H9 (cell line): ENCODE results near the gene NR3C2. TPM values are rescaled to one million over a fixed set of nuclear protein-coding genes. Genes with fewer than 3 reads are reported as not detected.

Experiments
- DNase-seq: peaks from one replicate; pipeline ENCODE4 v3.0.0-alpha.2; 2017
- H2AFZ ChIP-seq: one replicate; pipeline ENCODE4 v1.6.1; 2013; ENCODE audit warnings: mild to moderate bottlenecking, low read length, control low read depth, moderate library complexity
- H2AK5ac ChIP-seq: 2 replicates; pipeline ENCODE4 v1.6.1; 2013; ENCODE audit warnings: low read length, control low read depth, mixed read lengths; ENCODE audit not compliant: insufficient read length
- H2BK120ac ChIP-seq: one replicate; pipeline ENCODE4 v1.6.1; 2013; ENCODE audit warnings: low read depth, mild to moderate bottlenecking, low read length, control low read depth, inconsistent platforms; ENCODE audit not compliant: poor library complexity, severe bottlenecking
- H2BK12ac ChIP-seq: 2 replicates; pipeline ENCODE4 v1.6.1; 2013; ENCODE audit warnings: low read length, control low read depth, mixed read lengths, low read depth; ENCODE audit not compliant: insufficient read length
- H2BK15ac ChIP-seq: 2 replicates; pipeline ENCODE4 v1.6.1; 2013; ENCODE audit warnings: low read depth, low read length, control low read depth
- H2BK20ac ChIP-seq: one replicate; pipeline ENCODE4 v1.6.1; 2013; ENCODE audit warnings: low read depth, mild to moderate bottlenecking, low read length, control low read depth, inconsistent platforms; ENCODE audit not compliant: poor library complexity, severe bottlenecking
- H2BK5ac ChIP-seq: 2 replicates; pipeline ENCODE4 v1.6.1; 2013; ENCODE audit warnings: low read length, control low read depth, mixed read lengths; ENCODE audit not compliant: insufficient read length
- H3K14ac ChIP-seq: 2 replicates; pipeline ENCODE4 v1.6.1; 2013; ENCODE audit warnings: low read length, control low read depth; ENCODE audit not compliant: insufficient read depth
- H3K18ac ChIP-seq: 2 replicates; pipeline ENCODE4 v1.6.1; 2013; ENCODE audit warnings: low read depth, mild to moderate bottlenecking, mixed read lengths, low read length, control low read depth; ENCODE audit not compliant: insufficient read length
- H3K23ac ChIP-seq: 2 replicates; pipeline ENCODE4 v1.6.1; 2013; ENCODE audit warnings: low read length, control low read depth, mixed read lengths, low read depth; ENCODE audit not compliant: insufficient read length
- H3K23me2 ChIP-seq: 2 replicates; pipeline ENCODE4 v1.6.1; 2013; ENCODE audit warnings: low read depth, mild to moderate bottlenecking, mixed read lengths, low read length, control low read depth; ENCODE audit not compliant: insufficient read length, poor library complexity, severe bottlenecking
- H3K27ac ChIP-seq: 2 replicates; pipeline ENCODE4 v1.5.1; 2013; ENCODE audit warnings: low read length, control low read depth, mixed read lengths, low read depth; ENCODE audit not compliant: insufficient read length
- H3K27me3 ChIP-seq: 2 replicates; pipeline ENCODE4 v1.6.1; 2013; ENCODE audit warnings: low read length, control low read depth, inconsistent platforms; ENCODE audit not compliant: insufficient read depth
- H3K4ac ChIP-seq: 2 replicates; pipeline ENCODE4 v1.6.1; 2013; ENCODE audit warnings: low read depth, mild to moderate bottlenecking, control low read depth, inconsistent platforms, low read length, moderate library complexity
- H3K4me1 ChIP-seq: 2 replicates; pipeline ENCODE4 v1.6.1; 2013; ENCODE audit warnings: low read length, control low read depth, inconsistent platforms; ENCODE audit not compliant: insufficient read depth
- H3K4me2 ChIP-seq: 2 replicates; pipeline ENCODE4 v1.6.1; 2013; ENCODE audit warnings: low read length, control low read depth, mixed read lengths; ENCODE audit not compliant: insufficient read length, insufficient read depth
- H3K56ac ChIP-seq: 2 replicates; pipeline ENCODE4 v1.6.1; 2013; ENCODE audit warnings: low read depth, mild to moderate bottlenecking, mixed read lengths, low read length, control low read depth; ENCODE audit not compliant: insufficient read length
- H3K79me1 ChIP-seq: 2 replicates; pipeline ENCODE4 v1.6.1; 2013; ENCODE audit warnings: low read depth, mild to moderate bottlenecking, moderate library complexity, low read length, control low read depth, inconsistent platforms; ENCODE audit not compliant: insufficient read depth, poor library complexity, severe bottlenecking
- H3K79me2 ChIP-seq: 2 replicates; pipeline ENCODE4 v1.6.1; 2013; ENCODE audit warnings: low read length, control low read depth, inconsistent platforms; ENCODE audit not compliant: insufficient read depth
- H3K9ac ChIP-seq: 2 replicates; pipeline ENCODE4 v1.6.1; 2013; ENCODE audit warnings: low read length, control low read depth, mixed read lengths; ENCODE audit not compliant: insufficient read length; ENCODE audit errors: extremely low read depth
- H3K9me3 ChIP-seq: one replicate; pipeline ENCODE4 v1.6.1; 2013; ENCODE audit warnings: low read depth, low read length, inconsistent platforms; ENCODE audit not compliant: control insufficient read depth
- H3T11ph ChIP-seq: one replicate; pipeline ENCODE4 v1.6.1; 2013; ENCODE audit warnings: mild to moderate bottlenecking, low read length, control low read depth, inconsistent platforms
- H4K20me1 ChIP-seq: one replicate; pipeline ENCODE4 v1.6.1; 2013; ENCODE audit not compliant: control insufficient read depth, insufficient read length, insufficient read depth
- H4K5ac ChIP-seq: 2 replicates; pipeline ENCODE4 v1.6.1; 2013; ENCODE audit warnings: low read depth, mild to moderate bottlenecking, mixed read lengths, low read length, control low read depth; ENCODE audit not compliant: insufficient read length
- H4K8ac ChIP-seq: replicated peaks from 2 replicates; pipeline ENCODE4 v1.6.1; 2013; ENCODE audit warnings: low read length, control low read depth, mixed read lengths, low read depth; ENCODE audit not compliant: insufficient read length
- H4K91ac ChIP-seq: 2 replicates; pipeline ENCODE4 v1.6.1; 2013; ENCODE audit warnings: low read depth, mild to moderate bottlenecking, moderate library complexity, mixed read lengths, low read length, control low read depth; ENCODE audit not compliant: insufficient read length
- H3K27ac Mint-ChIP-seq, 3 experiments: 2 replicates in 2 of 3; 3 replicates in 1 of 3; pipeline ENCODE4 v1.8.0; 2020 to 2021; ENCODE audit warnings: mixed read lengths in 3 of 3, mild to moderate bottlenecking in 1 of 3, moderate library complexity in 1 of 3
- H3K27me3 Mint-ChIP-seq: 2 replicates; pipeline ENCODE4 v1.8.0; 2021; ENCODE audit warnings: low read depth, mild to moderate bottlenecking, moderate library complexity, mixed read lengths
- H3K36me3 Mint-ChIP-seq, 3 experiments: 2 replicates in 2 of 3; 3 replicates in 1 of 3; pipeline ENCODE4 v1.8.0; 2020 to 2021; ENCODE audit warnings: low read depth in 3 of 3, mixed read lengths in 3 of 3; ENCODE audit not compliant: insufficient read depth in 1 of 3
- H3K4me1 Mint-ChIP-seq, 2 experiments: 2 replicates each; pipeline ENCODE4 v1.8.0; 2020; ENCODE audit warnings: mixed read lengths in 2 of 2
- H3K4me3 Mint-ChIP-seq, 2 experiments: 2 replicates in 1 of 2; 3 replicates in 1 of 2; pipeline ENCODE4 v1.8.0; 2020 to 2021; ENCODE audit warnings: mild to moderate bottlenecking in 2 of 2, mixed read lengths in 2 of 2, moderate library complexity in 1 of 2
- H3K9me3 Mint-ChIP-seq, 2 experiments: 2 replicates in 1 of 2; 3 replicates in 1 of 2; pipeline ENCODE4 v1.8.0; 2020; ENCODE audit warnings: mild to moderate bottlenecking in 2 of 2, mixed read lengths in 2 of 2, moderate library complexity in 1 of 2
- WGBS: extraction: QIAGEN DNeasy Blood & Tissue Kit; methylation state at CpG from one replicate; pipeline ENCODE4 v1.1.7; 2013; ENCODE audit warnings: missing lambda C conversion rate, low lambda C conversion rate, mixed read lengths; ENCODE audit not compliant: insufficient read length; ENCODE audit errors: extremely low coverage; 5-methylcytosine and 5-hydroxymethylcytosine counted together
- total RNA-seq: library from RNA; stranded (reverse); gene quantifications from 2 replicates; pipeline ENCODE4 v1.2.1, GENCODE V29; 2021
- TF ChIP-seq, protein P1 (sequence below): fragments of 200-600 bp; sonication (generic); conservative IDR thresholded peaks from 3 replicates; pipeline ENCODE4 v1.8.0; 2021; ENCODE audit warnings: antibody characterized with exemption, mild to moderate bottlenecking

Gene NR3C2
- total RNA-seq, 1 experiment from 2014 or later: 1.4 TPM

DNA sequence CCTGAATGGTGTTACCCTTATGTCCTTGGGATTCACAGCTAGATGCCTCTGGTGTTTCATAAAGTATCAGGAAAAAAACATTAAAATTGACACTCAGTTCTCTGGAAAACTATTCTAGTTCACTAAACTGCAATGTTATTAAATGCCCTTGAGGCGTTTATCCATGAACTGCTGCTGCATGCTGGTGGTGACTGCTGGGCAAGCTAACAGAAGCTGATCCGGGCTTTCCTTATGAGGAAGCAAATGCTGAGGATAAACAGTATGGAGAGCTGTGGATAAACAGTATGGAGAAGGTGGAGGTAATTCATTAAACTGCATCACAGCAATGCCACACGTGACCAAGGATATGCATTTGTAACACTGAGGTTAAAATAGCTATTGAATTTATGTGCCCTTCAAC is 227.0 kb downstream of the NR3C2 start:
- H3K9me3 ChIP-seq: no peaks in the 10 kb centered on the region
- no peak overlapping the region for H3K4me2 ChIP-seq
- Mint-ChIP-seq H3K4me3 (no peak overlapping the region), H3K27me3 (no peaks in the 10 kb centered on the region), H3K4me1 (no peaks in the 10 kb centered on the region), H3K9me3 (no peaks in the 10 kb centered on the region), H3K27ac (no peak overlapping the region), H3K36me3 (no peaks in the 10 kb centered on the region)
- no peak overlapping the region for H3K18ac ChIP-seq
- TF ChIP-seq, protein P1, sequence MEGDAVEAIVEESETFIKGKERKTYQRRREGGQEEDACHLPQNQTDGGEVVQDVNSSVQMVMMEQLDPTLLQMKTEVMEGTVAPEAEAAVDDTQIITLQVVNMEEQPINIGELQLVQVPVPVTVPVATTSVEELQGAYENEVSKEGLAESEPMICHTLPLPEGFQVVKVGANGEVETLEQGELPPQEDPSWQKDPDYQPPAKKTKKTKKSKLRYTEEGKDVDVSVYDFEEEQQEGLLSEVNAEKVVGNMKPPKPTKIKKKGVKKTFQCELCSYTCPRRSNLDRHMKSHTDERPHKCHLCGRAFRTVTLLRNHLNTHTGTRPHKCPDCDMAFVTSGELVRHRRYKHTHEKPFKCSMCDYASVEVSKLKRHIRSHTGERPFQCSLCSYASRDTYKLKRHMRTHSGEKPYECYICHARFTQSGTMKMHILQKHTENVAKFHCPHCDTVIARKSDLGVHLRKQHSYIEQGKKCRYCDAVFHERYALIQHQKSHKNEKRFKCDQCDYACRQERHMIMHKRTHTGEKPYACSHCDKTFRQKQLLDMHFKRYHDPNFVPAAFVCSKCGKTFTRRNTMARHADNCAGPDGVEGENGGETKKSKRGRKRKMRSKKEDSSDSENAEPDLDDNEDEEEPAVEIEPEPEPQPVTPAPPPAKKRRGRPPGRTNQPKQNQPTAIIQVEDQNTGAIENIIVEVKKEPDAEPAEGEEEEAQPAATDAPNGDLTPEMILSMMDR: no peak
- no peak overlapping the region for H2AK5ac ChIP-seq
- H2BK15ac ChIP-seq: no peak overlapping the region
- H3K14ac ChIP-seq: no peak overlapping the region
- no CpG with 5 or more reads among the region's 3 CpGs for WGBS
- H3K4me1 ChIP-seq: no peaks in the 10 kb centered on the region
- no peak overlapping the region for H2BK120ac ChIP-seq
- H4K5ac ChIP-seq: no peak overlapping the region
- no peak overlapping the region for H2AFZ ChIP-seq
- no peaks in the 10 kb centered on the region for H4K20me1 ChIP-seq
- no peak overlapping the region for H4K91ac ChIP-seq
- H3K4ac ChIP-seq: no peak overlapping the region
- H3K79me1 ChIP-seq: no peaks in the 10 kb centered on the region
- H3K56ac ChIP-seq: no peak overlapping the region
- no peak overlapping the region for H3K9ac ChIP-seq
- H3K23ac ChIP-seq: no peak overlapping the region
- H3T11ph ChIP-seq: no peak overlapping the region
- DNase-seq: no peak
- H3K23me2 ChIP-seq: no peaks in the 10 kb centered on the region
- H2BK20ac ChIP-seq: no peak overlapping the region
- H2BK5ac ChIP-seq: no peak overlapping the region
- no peak overlapping the region for H3K27ac ChIP-seq
- no peak overlapping the region for H2BK12ac ChIP-seq
- no peak overlapping the region for H4K8ac ChIP-seq
- H3K27me3 ChIP-seq: no peaks in the 10 kb centered on the region
- no peaks in the 10 kb centered on the region for H3K79me2 ChIP-seq
